Heart left ventricle (tissue), 16 donors: Measurements from ENCODE around the gene GSG1L. TPM values are rescaled to one million over a fixed set of nuclear protein-coding genes. Genes with fewer than 3 reads are reported as not detected.

Experiments used
- ATAC-seq, 4 donors: fragments of 200-7000 bp; cut with Tn5 transposase; one replicate each; pipeline ENCODE4 v1.9.1; 2020 to 2022; ENCODE audit warnings: moderate library complexity in 4 of 4, mild to moderate bottlenecking in 3 of 4, moderate number of reproducible peaks in 1 of 4
- DNase-seq, 5 donors: peaks; one replicate each; pipeline ENCODE4 v3.0.0-alpha.2; 2020
- H3K27ac ChIP-seq, 12 donors: fragments of 200-600 bp; sonication (generic) in 4 of 12; one replicate each; pipeline versions ENCODE4 v1.5.0 to v1.8.0; 2016 to 2022; ENCODE audit warnings: mild to moderate bottlenecking in 2 of 12
- H3K27me3 ChIP-seq, 9 donors: fragments of 200-600 bp; sonication (generic) in 2 of 9; one replicate each; pipeline versions ENCODE4 v1.5.1 to v1.8.0; 2016 to 2022; ENCODE audit warnings: mild to moderate bottlenecking in 3 of 9
- H3K36me3 ChIP-seq, 9 donors: fragments of 200-600 bp; sonication (generic) in 2 of 9; one replicate each; pipeline versions ENCODE4 v1.5.0 to v1.8.0; 2018 to 2022; ENCODE audit warnings: mild to moderate bottlenecking in 2 of 9
- H3K4me1 ChIP-seq, 12 donors: fragments of 200-600 bp; sonication (generic) in 4 of 12; one replicate each; pipeline versions ENCODE4 v1.5.0 to v1.8.0; 2016 to 2022; ENCODE audit warnings: mild to moderate bottlenecking in 3 of 12
- H3K4me3 ChIP-seq, 12 donors: fragments of 200-600 bp; sonication (generic) in 4 of 12; one replicate each; pipeline versions ENCODE4 v1.5.0 to v1.8.0; 2017 to 2022; ENCODE audit warnings: mild to moderate bottlenecking in 9 of 12, moderate library complexity in 4 of 12
- H3K9me3 ChIP-seq, 12 donors: fragments of 200-600 bp; sonication (generic) in 4 of 12; one replicate each; pipeline versions ENCODE4 v1.5.0 to v1.8.0; 2016 to 2022; ENCODE audit warnings: mild to moderate bottlenecking in 1 of 12
- POLR2A ChIP-seq, 2 donors: fragments of 450-650 bp; IDR thresholded peaks; one replicate each; pipeline ENCODE4 v1.6.1; 2017; ENCODE audit warnings: antibody characterized with exemption in 2 of 2, mild to moderate bottlenecking in 2 of 2, moderate library complexity in 2 of 2
- WGBS, 4 donors: extraction: QIAGEN DNeasy Blood & Tissue Kit in 2 of 4; methylation state at CpG; one replicate each; pipeline versions ENCODE4 v1.1.5 to v1.1.7; 2013 to 2018; 5-methylcytosine and 5-hydroxymethylcytosine counted together
- intact Hi-C, 10 donors: fragments of 100-400 bp; cut with DNase I; formaldehyde crosslinking; loops; one replicate each; pipeline versions ENCODE4 v1.11.1 to v1.14.2; 2022
- long read RNA-seq, 3 donors: library from polyadenylated mRNA; unstranded; transcript quantifications; one replicate each; pipeline ENCODE4 v2.0.0, GENCODE V29; 2020 to 2021
- polyA plus RNA-seq, 2 donors: library from polyadenylated mRNA; stranded (reverse); fragments of 200-250 nt; gene quantifications; one replicate each; pipeline ENCODE4 v1.2.3, GENCODE V29; 2013
- total RNA-seq, 9 donors: library from RNA; depleted of rRNA in 2 of 9; stranded (reverse); fragments of >200 nt in 2 of 9; fragmentation: NEBNext Ultra II Directional in 3 of 9; extraction: Animal tissue kit (Norgen Biotek cat#: 25700) in 3 of 9; gene quantifications; one replicate each; pipeline versions ENCODE4 v1.1.0 to v1.2.4, GENCODE V29; 2016 to 2023
- TF ChIP-seq, protein P1 (sequence below), 12 donors: fragments of 200-600 bp; sonication (generic) in 4 of 12; IDR thresholded peaks; one replicate each; pipeline versions ENCODE4 v1.5.0 to v1.8.0; 2018 to 2022; ENCODE audit warnings: antibody characterized with exemption in 12 of 12, mild to moderate bottlenecking in 5 of 12
- donor health status: ischemic (EF 13 %, LVEDD 7.1; RV severe dilation, severe dysfunction).
- donor health status: healthy with polysubstance abuse.
- donor health status: DM: no; HTN: yes; CAD: no.
- donor health status: DM: no; HTN: no; CAD: no.
- donor health status: ischemic (EF 25% LVEDD 6.9; RV normal size, moderate dysfunction).
- donor health status: ischemic (EF 25% LVEDD 5.7; RV mildly dilated, moderate dysfunction).
- donor health status: healthy.
- donor health status: DM: yes; HTN: yes; CAD: no.
- donor health status: ischemic (EF 35%, LVEDD 5.7; RV mildly dilated, moderate dysfunction).
- donor health status: nonischemic (EF 11% LVEDD 7.7; RV severe dilation, severe dysfunction).
- donor health status: DM: yes; HTN: yes; CAD: no.
- donor health status: PGD.
- donor health status: ischemic (EF 29% LVEDD 5.4; RV normal size, mild dysfunction).
- donor health status: nonischemic (EF 23%, LVEDD 6.1; RV moderate dilation, normal function).

Gene GSG1L
- total RNA-seq, result 1 to 10 TPM in 5 of 9 donors, under 1 TPM in 1, not detected in 3; 0.66 to 8.7 (median 2.6) TPM
- under 1 TPM in 1 of 2 donors, not detected in 1; 0.11 TPM for polyA plus RNA-seq
- long read RNA-seq, donor 1, partial matches to known transcripts, result 0 of 2 reads
- long read RNA-seq, donor 1, other reads (novel, unspliced or antisense), result 2 of 2 reads
- long read RNA-seq, donor 2, partial matches to known transcripts, result 0 of 1 reads
- long read RNA-seq, donor 2, other reads (novel, unspliced or antisense), result 1 of 1 reads
- long read RNA-seq, donor 3, result 0 reads

- WGBS, 4 donors, result 1 to 5% (median 2%) methylated on average over 13 to 54 of the region's 54 CpGs
- ATAC-seq (peak in 3 of 4 donors; percentile 55 to 70 (median 69)), DNase-seq (no peak)
- intact Hi-C loops, result loop anchor here in 7 of 10 donors (5.0 to 10.0 kb wide), 5 partner anchors 91 to 459 kb away; no protein-coding TSS in a partner anchor
- Histone ChIP-seq H3K27ac (no peak within 1 kb of the TSS), H3K4me1 (peaks cover 0 to 14% (median 1%) of the 10 kb centered on the region in 12 donors), H3K4me3 (peak within 1 kb of the TSS in 11 of 12 donors; percentile 4 to 50 (median 36)), H3K27me3 (peaks cover 5 to 57% (median 29%) of the 10 kb centered on the region in 9 donors), H3K9me3 (no peaks in the 10 kb centered on the region), H3K36me3 (no peaks in the 10 kb centered on the region)
- TF ChIP-seq, protein P1, sequence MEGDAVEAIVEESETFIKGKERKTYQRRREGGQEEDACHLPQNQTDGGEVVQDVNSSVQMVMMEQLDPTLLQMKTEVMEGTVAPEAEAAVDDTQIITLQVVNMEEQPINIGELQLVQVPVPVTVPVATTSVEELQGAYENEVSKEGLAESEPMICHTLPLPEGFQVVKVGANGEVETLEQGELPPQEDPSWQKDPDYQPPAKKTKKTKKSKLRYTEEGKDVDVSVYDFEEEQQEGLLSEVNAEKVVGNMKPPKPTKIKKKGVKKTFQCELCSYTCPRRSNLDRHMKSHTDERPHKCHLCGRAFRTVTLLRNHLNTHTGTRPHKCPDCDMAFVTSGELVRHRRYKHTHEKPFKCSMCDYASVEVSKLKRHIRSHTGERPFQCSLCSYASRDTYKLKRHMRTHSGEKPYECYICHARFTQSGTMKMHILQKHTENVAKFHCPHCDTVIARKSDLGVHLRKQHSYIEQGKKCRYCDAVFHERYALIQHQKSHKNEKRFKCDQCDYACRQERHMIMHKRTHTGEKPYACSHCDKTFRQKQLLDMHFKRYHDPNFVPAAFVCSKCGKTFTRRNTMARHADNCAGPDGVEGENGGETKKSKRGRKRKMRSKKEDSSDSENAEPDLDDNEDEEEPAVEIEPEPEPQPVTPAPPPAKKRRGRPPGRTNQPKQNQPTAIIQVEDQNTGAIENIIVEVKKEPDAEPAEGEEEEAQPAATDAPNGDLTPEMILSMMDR (IDR thresholded peaks at IDR 0.05), result peak in 8 of 12 donors; percentile 9 to 45 (median 22)
- TF ChIP-seq POLR2A (IDR thresholded peaks at IDR 0.05), result no peak
Observed at GRCh38 chr16:28063591-28064061, at the start of gene GSG1L. Gene GSG1L (minus strand): TSS chr16:28063714. CDS start chr16:28063424, 290 bp downstream.

- DNase-seq, result no peak
Observed at GRCh38 chr16:28112908-28113307, 49.4 kb upstream of the GSG1L start.

GRCh38 chr16:28110977-28111376 lies 47.5 kb upstream of the GSG1L start:
- H3K27ac ChIP-seq, result peak overlapping the region in 1 of 12 donors; percentile 71
- ATAC-seq, result no peak
- peaks cover 0 to 100% (median 89%) of the 10 kb centered on the region in 9 donors for H3K36me3 ChIP-seq

More at GRCh38 chr16:28112908-28113307, 49.4 kb upstream of the GSG1L start:
- Histone ChIP-seq H3K27ac (no peak overlapping the region), H3K36me3 (peaks cover 0 to 100% (median 88%) of the 10 kb centered on the region in 9 donors), H3K27me3 (no peaks in the 10 kb centered on the region), H3K4me3 (no peak overlapping the region), H3K9me3 (no peaks in the 10 kb centered on the region), H3K4me1 (peaks cover 0 to 23% (median 0%) of the 10 kb centered on the region in 12 donors)
- WGBS, 4 donors, result 87 to 93% (median 89%) methylated on average over 5 to 10 of the region's 10 CpGs
- ATAC-seq, result no peak
- no peak for TF ChIP-seq POLR2A (IDR thresholded peaks at IDR 0.05)
- TF ChIP-seq, protein P1 (IDR thresholded peaks at IDR 0.05), result no peak
- intact Hi-C loops, result no loop called here

GRCh38 chr16:28110479-28110878 lies 47.0 kb upstream of the GSG1L start:
- DNase-seq, result no peak
- Histone ChIP-seq H3K27me3 (no peaks in the 10 kb centered on the region), H3K4me1 (peaks cover 0 to 23% (median 0%) of the 10 kb centered on the region in 12 donors), H3K9me3 (no peaks in the 10 kb centered on the region), H3K36me3 (peaks cover 0 to 100% (median 89%) of the 10 kb centered on the region in 9 donors), H3K4me3 (no peak overlapping the region), H3K27ac (peak overlapping the region in 1 of 12 donors; percentile 71)
- TF ChIP-seq, protein P1 (IDR thresholded peaks at IDR 0.05), result no peak
- no peak for TF ChIP-seq POLR2A (IDR thresholded peaks at IDR 0.05)
- ATAC-seq, result peak in 2 of 4 donors; percentile 53 to 59
- 78 to 84% (median 83%) methylated on average over 5 of the region's 5 CpGs for WGBS, 4 donors
- intact Hi-C loops, result no loop called here

More at GRCh38 chr16:28110977-28111376, 47.5 kb upstream of the GSG1L start:
- DNase-seq, result no peak
- intact Hi-C loops, result no loop called here
- H3K27me3 ChIP-seq, result no peaks in the 10 kb centered on the region
- no peak for TF ChIP-seq POLR2A (IDR thresholded peaks at IDR 0.05)
- TF ChIP-seq, protein P1 (IDR thresholded peaks at IDR 0.05), result no peak
- H3K9me3 ChIP-seq, result no peaks in the 10 kb centered on the region
- WGBS, 4 donors, result 93 to 95% (median 95%) methylated on average over 2 of the region's 2 CpGs
- H3K4me3 ChIP-seq, result no peak overlapping the region
- H3K4me1 ChIP-seq, result peaks cover 0 to 23% (median 0%) of the 10 kb centered on the region in 12 donors
